ENCODE measurements around the gene SORCS2. TPM values are rescaled to one million over a fixed set of nuclear protein-coding genes. Genes with fewer than 3 reads are reported as not detected.
A peak's percentile ranks its signal among the peaks of the same experiment; 100 is the strongest.

SORCS2 gene
- total RNA-seq, 8 experiments from 2014 or later = 1.8 to 14.0 (median 5.3) TPM

DNA sequence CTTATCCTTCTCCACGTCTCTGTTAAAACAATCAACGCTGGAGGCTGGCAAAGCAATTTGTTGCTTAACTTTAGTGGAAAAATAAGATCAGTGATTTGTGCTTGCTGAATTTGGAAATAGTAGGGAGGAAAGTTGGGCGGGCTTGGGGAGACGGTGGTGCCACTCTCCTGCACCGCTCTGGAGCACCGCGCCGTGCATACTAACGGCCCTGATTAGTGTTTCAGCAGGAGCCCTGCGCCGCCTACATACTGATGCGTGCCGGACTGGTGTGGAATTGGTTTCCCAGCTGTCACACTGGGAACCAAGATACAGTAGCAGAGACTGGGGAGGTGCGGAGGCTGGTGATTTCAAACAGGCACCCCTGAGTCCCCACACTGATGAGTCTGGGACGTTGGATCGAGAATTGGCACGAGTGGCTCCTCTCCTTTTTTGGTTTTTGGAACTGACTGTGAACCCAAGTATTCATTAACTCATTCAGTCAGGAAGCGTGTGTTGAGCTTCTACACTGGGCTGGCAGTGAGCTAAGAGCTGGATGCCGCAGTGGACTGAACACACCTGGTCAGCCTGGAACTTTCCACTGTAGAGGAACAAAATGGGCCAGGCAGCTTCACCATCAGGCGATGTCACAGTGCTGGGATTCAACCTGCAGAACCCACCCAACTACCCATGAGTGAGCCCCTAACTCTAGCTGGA lies 271.4 kb downstream of the SORCS2 start:
- in situ Hi-C loops (cut with MboI; ENCODE audit: low pct_unique_long_range_greater_than_20kb in 2 of 9, low sequenced_read_pairs in 9 of 9, unreplicated experiment in 9 of 9) = loop anchor here in 1 of 9 experiments (25.0 kb wide), 1 partner anchor 276 kb away; the partner anchor contains the start of gene SORCS2
- no peak for ATAC-seq (replicated peaks in 6 of 8)
- Histone ChIP-seq H3K27ac (no peak overlapping the region), H3K4me3 (no peak overlapping the region), H3K4me1 (replicated peaks in 1 of 2) (peaks cover 44 to 55% of the 10 kb centered on the region in 2 donors)
- 10 to 100% (median 83%) methylated on average over 1 to 17 of the region's 20 CpGs; no CpG with 5 or more reads in 3 of the 10 experiments for WGBS, 10 experiments

GRCh38 chr4:7464259-7464655 lies 271.9 kb downstream of the SORCS2 start:
- Histone ChIP-seq H3K4me1 (replicated peaks in 1 of 2) (peaks cover 44 to 57% of the 10 kb centered on the region in 2 donors), H3K4me3 (no peak overlapping the region), H3K27ac (no peak overlapping the region)
- WGBS, 10 experiments = 20 to 61% (median 32%) methylated on average over 1 to 5 of the region's 5 CpGs; no CpG with 5 or more reads in 4 of the 10 experiments
- ATAC-seq (replicated peaks in 6 of 8) = peak in 1 of 8 experiments; percentile 8
- in situ Hi-C loops (cut with MboI; ENCODE audit: low pct_unique_long_range_greater_than_20kb in 2 of 9, low sequenced_read_pairs in 9 of 9, unreplicated experiment in 9 of 9) = loop anchor here in 1 of 9 experiments (25.0 kb wide), 1 partner anchor 277 kb away; the partner anchor contains the start of gene SORCS2

DNA sequence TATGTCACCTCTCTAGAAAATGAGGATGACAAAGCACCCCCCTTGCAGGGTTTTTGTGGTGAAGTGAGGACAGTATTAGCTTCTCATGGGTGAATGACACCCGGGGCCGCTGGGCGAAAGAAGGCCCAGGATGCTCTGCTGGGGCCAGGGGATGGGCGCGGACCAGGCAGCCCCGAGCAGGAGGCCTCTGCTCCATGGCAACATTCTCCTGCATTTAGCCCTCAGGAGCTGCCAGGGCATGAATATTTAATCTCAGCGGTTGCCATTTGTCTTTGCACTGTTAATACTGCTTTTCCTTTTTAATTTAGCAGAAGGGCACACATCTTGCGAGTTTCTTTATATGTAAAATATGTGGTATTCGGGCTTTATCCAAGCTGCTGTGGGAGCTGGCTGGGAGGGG lies 272.7 kb downstream of the SORCS2 start:
- peak in 3 of 8 experiments; percentile 27 to 79 (median 59) for ATAC-seq (replicated peaks in 6 of 8)
- in situ Hi-C loops (cut with MboI; ENCODE audit: low pct_unique_long_range_greater_than_20kb in 2 of 9, low sequenced_read_pairs in 9 of 9, unreplicated experiment in 9 of 9) = loop anchor here in 1 of 9 experiments (25.0 kb wide), 1 partner anchor 278 kb away; the partner anchor contains the start of gene SORCS2
- WGBS, 10 experiments = 14 to 100% (median 58%) methylated on average over 1 to 5 of the region's 9 CpGs; no CpG with 5 or more reads in 6 of the 10 experiments
- H3K4me1 ChIP-seq (replicated peaks in 1 of 2) = peaks cover 43 to 57% of the 10 kb centered on the region in 2 donors
- no peak overlapping the region for H3K27ac ChIP-seq
- no peak overlapping the region for H3K4me3 ChIP-seq

GRCh38 chr4:7466215-7466614 lies 273.9 kb downstream of the SORCS2 start:
- WGBS, 10 experiments = 0 to 100% (median 95%) methylated on average over 1 to 4 of the region's 8 CpGs; no CpG with 5 or more reads in 7 of the 10 experiments
- Histone ChIP-seq H3K4me3 (no peak overlapping the region), H3K27ac (no peak overlapping the region), H3K4me1 (replicated peaks in 1 of 2) (peaks cover 41 to 57% of the 10 kb centered on the region in 2 donors)
- no peak for ATAC-seq (replicated peaks in 6 of 8)
- in situ Hi-C loops (cut with MboI; ENCODE audit: low pct_unique_long_range_greater_than_20kb in 2 of 9, low sequenced_read_pairs in 9 of 9, unreplicated experiment in 9 of 9) = loop anchor here in 1 of 9 experiments (25.0 kb wide), 1 partner anchor 279 kb away; the partner anchor contains the start of gene SORCS2

DNA sequence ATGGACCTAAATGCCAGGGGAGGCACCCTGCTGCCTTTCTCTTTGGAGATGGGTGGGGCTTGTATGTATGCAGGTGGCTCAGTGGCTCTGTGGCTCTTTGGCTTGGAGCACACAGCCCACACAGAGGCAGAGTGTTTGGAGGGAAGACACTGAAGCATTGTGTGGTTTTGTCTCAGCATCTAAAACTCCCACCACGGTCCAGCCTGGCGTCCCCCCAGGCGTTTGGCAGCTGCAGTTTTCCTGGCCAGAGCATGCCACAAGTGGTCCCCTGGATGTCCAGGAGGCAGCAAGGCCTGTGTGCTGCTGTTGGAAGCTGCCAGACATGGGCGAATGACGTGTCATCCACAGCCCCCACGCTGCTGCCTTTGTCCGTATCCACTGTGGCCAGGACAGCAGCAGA lies 274.6 kb downstream of the SORCS2 start:
- peak in 1 of 8 experiments; percentile 65 for ATAC-seq (replicated peaks in 6 of 8)
- H3K27ac ChIP-seq = no peak overlapping the region
- in situ Hi-C loops (cut with MboI; ENCODE audit: low pct_unique_long_range_greater_than_20kb in 2 of 9, low sequenced_read_pairs in 9 of 9, unreplicated experiment in 9 of 9) = loop anchor here in 1 of 9 experiments (25.0 kb wide), 1 partner anchor 280 kb away; the partner anchor contains the start of gene SORCS2
- H3K4me1 ChIP-seq (replicated peaks in 1 of 2) = peaks cover 41 to 57% of the 10 kb centered on the region in 2 donors
- WGBS, 10 experiments = 10 to 85% (median 76%) methylated on average over 2 to 3 of the region's 7 CpGs; no CpG with 5 or more reads in 7 of the 10 experiments
- H3K4me3 ChIP-seq = no peak overlapping the region

GRCh38 chr4:7467471-7467870 lies 275.1 kb downstream of the SORCS2 start:
- in situ Hi-C loops (cut with MboI; ENCODE audit: low pct_unique_long_range_greater_than_20kb in 2 of 9, low sequenced_read_pairs in 9 of 9, unreplicated experiment in 9 of 9) = loop anchor here in 1 of 9 experiments (25.0 kb wide), 1 partner anchor 280 kb away; the partner anchor contains the start of gene SORCS2
- H3K4me1 ChIP-seq (replicated peaks in 1 of 2) = peaks cover 41 to 57% of the 10 kb centered on the region in 2 donors
- no peak for ATAC-seq (replicated peaks in 6 of 8)

GRCh38 chr4:7469023-7469422 lies 276.7 kb downstream of the SORCS2 start:
- no peak for ATAC-seq (replicated peaks in 6 of 8)
- no peak overlapping the region for H3K4me3 ChIP-seq
- H3K27ac ChIP-seq = no peak overlapping the region
- in situ Hi-C loops (cut with MboI; ENCODE audit: low pct_unique_long_range_greater_than_20kb in 2 of 9, low sequenced_read_pairs in 9 of 9, unreplicated experiment in 9 of 9) = loop anchor here in 1 of 9 experiments (25.0 kb wide), 1 partner anchor 282 kb away; the partner anchor contains the start of gene SORCS2
- 0 to 100% (median 80%) methylated on average over 1 to 4 of the region's 4 CpGs; no CpG with 5 or more reads in 1 of the 10 experiments for WGBS, 10 experiments
- peaks cover 42 to 54% of the 10 kb centered on the region in 2 donors for H3K4me1 ChIP-seq (replicated peaks in 1 of 2)

More at GRCh38 chr4:7467471-7467870, 275.1 kb downstream of the SORCS2 start:
- H3K4me3 ChIP-seq = no peak overlapping the region
- H3K27ac ChIP-seq = no peak overlapping the region
- WGBS, 10 experiments = 80 to 100% (median 89%) methylated on average over 1 to 4 of the region's 7 CpGs; no CpG with 5 or more reads in 6 of the 10 experiments

- H3K4me3 ChIP-seq = no peak overlapping the region
- WGBS, 10 experiments = 38 to 95% (median 77%) methylated on average over 1 to 3 of the region's 3 CpGs; no CpG with 5 or more reads in 4 of the 10 experiments
- in situ Hi-C loops (cut with MboI; ENCODE audit: low pct_unique_long_range_greater_than_20kb in 2 of 9, low sequenced_read_pairs in 9 of 9, unreplicated experiment in 9 of 9) = loop anchor here in 1 of 9 experiments (25.0 kb wide), 1 partner anchor 283 kb away; the partner anchor contains the start of gene SORCS2
Observed at GRCh38 chr4:7470111-7470510, 277.8 kb downstream of the SORCS2 start.

GRCh38 chr4:7470522-7471128 lies 278.3 kb downstream of the SORCS2 start:
- in situ Hi-C loops (cut with MboI; ENCODE audit: low pct_unique_long_range_greater_than_20kb in 2 of 9, low sequenced_read_pairs in 9 of 9, unreplicated experiment in 9 of 9) = loop anchor here in 1 of 9 experiments (25.0 kb wide), 1 partner anchor 283 kb away; the partner anchor contains the start of gene SORCS2

More at GRCh38 chr4:7470111-7470510, 277.8 kb downstream of the SORCS2 start:
- ATAC-seq (replicated peaks in 6 of 8) = no peak
- Histone ChIP-seq H3K4me1 (replicated peaks in 1 of 2) (peaks cover 48 to 49% of the 10 kb centered on the region in 2 donors), H3K27ac (peak overlapping the region; percentile 41 to 49)

GRCh38 chr4:7472442-7473013 lies 280.2 kb downstream of the SORCS2 start:
- H3K27ac ChIP-seq = peak overlapping the region; percentile 26 to 58
- ATAC-seq (replicated peaks in 6 of 8) = peak in 5 of 8 experiments; percentile 82 to 90 (median 86)
- in situ Hi-C loops (cut with MboI; ENCODE audit: low pct_unique_long_range_greater_than_20kb in 2 of 9, low sequenced_read_pairs in 9 of 9, unreplicated experiment in 9 of 9) = loop anchor here in 1 of 9 experiments (25.0 kb wide), 1 partner anchor 285 kb away; the partner anchor contains the start of gene SORCS2

More at GRCh38 chr4:7470522-7471128, 278.3 kb downstream of the SORCS2 start:
- H3K27ac ChIP-seq = peak overlapping the region; percentile 41 to 49
- no peak for ATAC-seq (replicated peaks in 6 of 8)
- H3K4me1 ChIP-seq (replicated peaks in 1 of 2) = peaks cover 43 to 48% of the 10 kb centered on the region in 2 donors
- H3K4me3 ChIP-seq = no peak overlapping the region
- WGBS, 10 experiments = 7 to 100% (median 83%) methylated on average over 3 to 4 of the region's 8 CpGs; no CpG with 5 or more reads in 5 of the 10 experiments

GRCh38 chr4:7473081-7473480 lies 280.7 kb downstream of the SORCS2 start:
- peak overlapping the region in 1 of 2 donors; percentile 26 for H3K27ac ChIP-seq
- H3K4me1 ChIP-seq (replicated peaks in 1 of 2) = peaks cover 52 to 69% of the 10 kb centered on the region in 2 donors
- in situ Hi-C loops (cut with MboI; ENCODE audit: low pct_unique_long_range_greater_than_20kb in 2 of 9, low sequenced_read_pairs in 9 of 9, unreplicated experiment in 9 of 9) = loop anchor here in 1 of 9 experiments (25.0 kb wide), 1 partner anchor 286 kb away; the partner anchor contains the start of gene SORCS2
- ATAC-seq (replicated peaks in 6 of 8) = no peak
- 67% methylated on average over 4 of the region's 10 CpGs; no CpG with 5 or more reads in 9 of the 10 experiments for WGBS, 10 experiments
- no peak overlapping the region for H3K4me3 ChIP-seq

More at GRCh38 chr4:7472442-7473013, 280.2 kb downstream of the SORCS2 start:
- Histone ChIP-seq H3K4me1 (replicated peaks in 1 of 2) (peaks cover 48 to 63% of the 10 kb centered on the region in 2 donors), H3K4me3 (no peak overlapping the region)
- WGBS, 10 experiments = 13 to 86% (median 57%) methylated on average over 1 to 11 of the region's 19 CpGs; no CpG with 5 or more reads in 1 of the 10 experiments

DNA sequence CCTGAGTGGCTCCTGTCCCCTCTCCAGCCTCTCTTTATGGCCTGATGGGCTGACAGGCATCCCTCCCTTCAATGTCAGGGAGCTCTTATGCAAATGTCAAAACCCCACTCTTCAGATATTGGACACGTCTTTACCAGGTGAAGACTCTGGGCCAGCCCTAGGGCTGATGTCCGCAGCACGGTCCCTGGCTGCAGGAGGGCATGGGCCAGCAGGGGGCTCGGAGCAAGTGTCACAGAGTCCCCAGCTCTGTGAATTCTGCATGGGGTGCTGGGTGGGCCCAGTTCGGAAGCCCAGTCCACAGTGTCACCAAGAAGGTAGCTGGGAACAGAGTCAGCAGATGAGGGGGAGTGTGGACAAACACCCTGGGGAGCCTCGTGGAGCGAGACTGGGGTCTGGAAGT lies 282.0 kb downstream of the SORCS2 start:
- ATAC-seq (replicated peaks in 6 of 8) = no peak

More for the DNA sequence above, 282.0 kb downstream of the SORCS2 start:
- Histone ChIP-seq H3K4me1 (replicated peaks in 1 of 2) (peaks cover 58 to 79% of the 10 kb centered on the region in 2 donors), H3K27ac (no peak overlapping the region), H3K4me3 (no peak overlapping the region)
- 60% methylated on average over 1 of the region's 7 CpGs; no CpG with 5 or more reads in 9 of the 10 experiments for WGBS, 10 experiments
- in situ Hi-C loops (cut with MboI; ENCODE audit: low pct_unique_long_range_greater_than_20kb in 2 of 9, low sequenced_read_pairs in 9 of 9, unreplicated experiment in 9 of 9) = loop anchor here in 1 of 9 experiments (25.0 kb wide), 1 partner anchor 287 kb away; the partner anchor contains the start of gene SORCS2

All from motor neuron (in vitro differentiated cells).